Fibroblast of the conjunctiva (primary cell): ENCODE results near the gene RBM26.

Source experiments
- DNase-seq: peaks from one replicate; pipeline ENCODE4 v3.0.0-alpha.2; 2010; ENCODE audit warnings: low read depth

Gene RBM26

GRCh38 chr13:79419365-79419764, 13.3 kb upstream of the RBM26 start:
- no peak for DNase-seq

GRCh38 chr13:79417741-79418140, 11.7 kb upstream of the RBM26 start:
- no peak for DNase-seq

GRCh38 chr13:79413521-79413920, 7.5 kb upstream of the RBM26 start:
- no peak for DNase-seq

- no peak for DNase-seq
Observed at GRCh38 chr13:79409828-79410227, 3.8 kb upstream of the RBM26 start.

- DNase-seq, result no peak
Observed at GRCh38 chr13:79407349-79407979, 1.4 kb upstream of the RBM26 start.

GRCh38 chr13:79406597-79406908, 498 bp upstream of the RBM26 start:
- DNase-seq, result no peak

GRCh38 chr13:79405501-79405830, 589 bp downstream of the RBM26 start:
- no peak for DNase-seq

- no peak for DNase-seq
Observed at GRCh38 chr13:79404985-79405384, 1.1 kb downstream of the RBM26 start.

- DNase-seq, result no peak
Observed at GRCh38 chr13:79404361-79404760, 1.7 kb downstream of the RBM26 start.

- no peak for DNase-seq
Observed at GRCh38 chr13:79403113-79403512, 2.9 kb downstream of the RBM26 start.

- DNase-seq, result no peak
Observed at GRCh38 chr13:79402679-79403078, 3.4 kb downstream of the RBM26 start.

GRCh38 chr13:79402074-79402635, 3.9 kb downstream of the RBM26 start:
- no peak for DNase-seq

GRCh38 chr13:79401259-79402070, 4.6 kb downstream of the RBM26 start:
- no peak for DNase-seq

GRCh38 chr13:79398915-79399314, 7.1 kb downstream of the RBM26 start:
- DNase-seq, result no peak

- no peak for DNase-seq
Observed at GRCh38 chr13:79398127-79398526, 7.9 kb downstream of the RBM26 start.

GRCh38 chr13:79395881-79396280, 10.2 kb downstream of the RBM26 start:
- no peak for DNase-seq

- DNase-seq, result no peak
Observed at GRCh38 chr13:79393564-79394249, 12.3 kb downstream of the RBM26 start.

- no peak for DNase-seq
Observed at GRCh38 chr13:79392882-79393563, 13.0 kb downstream of the RBM26 start.

GRCh38 chr13:79389026-79389425, 17.0 kb downstream of the RBM26 start:
- no peak for DNase-seq

- DNase-seq, result no peak
Observed at GRCh38 chr13:79387853-79388252, 18.2 kb downstream of the RBM26 start.

- no peak for DNase-seq
Observed at GRCh38 chr13:79386125-79386826, 19.8 kb downstream of the RBM26 start.

GRCh38 chr13:79385694-79386093, 20.4 kb downstream of the RBM26 start:
- DNase-seq, result no peak
